Activated naive CD4-positive, alpha-beta T cell treated with anti-CD3 and anti-CD28 coated beads, Interleukin-2, amount 50 U/mL, for 16 hours (primary cell): ENCODE measurements around the gene SPDYE18.
"Not testable (repeated sequence)": the region's sequence is repeated elsewhere in the genome, so short reads cannot be mapped to it uniquely, and the experiment has no call there.

Experiments used
- DNase-seq: peaks from one replicate; pipeline ENCODE4 v3.0.0-alpha.2; 2020

Gene SPDYE18

GRCh38 chr7:77062557-77062956 lies at the start of gene SPDYE18:
Gene SPDYE18, minus strand, starts transcription at chr7:77062558. Its CDS starts 2,046 bp downstream, at chr7:77060512.
- not testable (repeated sequence) for DNase-seq

- not testable (repeated sequence) for DNase-seq
Measured at GRCh38 chr7:77108362-77108761, 46.0 kb upstream of the SPDYE18 start.

- DNase-seq, result not testable (repeated sequence)
Measured at GRCh38 chr7:77107659-77108058, 45.3 kb upstream of the SPDYE18 start.

- not testable (repeated sequence) for DNase-seq
Measured at GRCh38 chr7:77105904-77106303, 43.5 kb upstream of the SPDYE18 start.

GRCh38 chr7:77102671-77103070 lies 40.3 kb upstream of the SPDYE18 start:
- DNase-seq, result not testable (repeated sequence)

GRCh38 chr7:77101187-77101586 lies 38.8 kb upstream of the SPDYE18 start:
- not testable (repeated sequence) for DNase-seq

- DNase-seq, result not testable (repeated sequence)
Measured at GRCh38 chr7:77100501-77100900, 38.1 kb upstream of the SPDYE18 start.

GRCh38 chr7:77092301-77092700 lies 29.9 kb upstream of the SPDYE18 start:
- DNase-seq, result not testable (repeated sequence)

- DNase-seq, result not testable (repeated sequence)
Measured at GRCh38 chr7:77082192-77082591, 19.8 kb upstream of the SPDYE18 start.

GRCh38 chr7:77080236-77080635 lies 17.9 kb upstream of the SPDYE18 start:
- not testable (repeated sequence) for DNase-seq

- not testable (repeated sequence) for DNase-seq
Measured at GRCh38 chr7:77079624-77080023, 17.3 kb upstream of the SPDYE18 start.

- not testable (repeated sequence) for DNase-seq
Measured at GRCh38 chr7:77079112-77079511, 16.8 kb upstream of the SPDYE18 start.

- DNase-seq, result not testable (repeated sequence)
Measured at GRCh38 chr7:77077060-77077459, 14.7 kb upstream of the SPDYE18 start.

GRCh38 chr7:77074786-77075396 lies 12.5 kb upstream of the SPDYE18 start:
- DNase-seq, result not testable (repeated sequence)

GRCh38 chr7:77071108-77071507 lies 8.8 kb upstream of the SPDYE18 start:
- not testable (repeated sequence) for DNase-seq

- not testable (repeated sequence) for DNase-seq
Measured at GRCh38 chr7:77065869-77066268, 3.5 kb upstream of the SPDYE18 start.

- not testable (repeated sequence) for DNase-seq
Measured at GRCh38 chr7:77063732-77064131, 1.4 kb upstream of the SPDYE18 start.

- not testable (repeated sequence) for DNase-seq
Measured at GRCh38 chr7:77032261-77032660, 30.1 kb downstream of the SPDYE18 start, which contains the start of gene SPDYE17. Gene SPDYE17, minus strand, starts transcription at chr7:77032361. Its CDS starts 1,791 bp downstream, at chr7:77030570.

GRCh38 chr7:77026349-77026748 lies 36.0 kb downstream of the SPDYE18 start:
- DNase-seq, result not testable (repeated sequence)

- not testable (repeated sequence) for DNase-seq
Measured at GRCh38 chr7:77010074-77010680, 52.2 kb downstream of the SPDYE18 start.

- DNase-seq, result not testable (repeated sequence)
Measured at GRCh38 chr7:77008000-77008399, 54.4 kb downstream of the SPDYE18 start.

GRCh38 chr7:77006127-77007110 lies 55.9 kb downstream of the SPDYE18 start:
- DNase-seq, result not testable (repeated sequence)
